ENCODE data around the gene COL8A2.
"Not testable (repeated sequence)": the region's sequence is repeated elsewhere in the genome, so short reads cannot be mapped to it uniquely, and the experiment has no call there.

The COL8A2 gene

DNA sequence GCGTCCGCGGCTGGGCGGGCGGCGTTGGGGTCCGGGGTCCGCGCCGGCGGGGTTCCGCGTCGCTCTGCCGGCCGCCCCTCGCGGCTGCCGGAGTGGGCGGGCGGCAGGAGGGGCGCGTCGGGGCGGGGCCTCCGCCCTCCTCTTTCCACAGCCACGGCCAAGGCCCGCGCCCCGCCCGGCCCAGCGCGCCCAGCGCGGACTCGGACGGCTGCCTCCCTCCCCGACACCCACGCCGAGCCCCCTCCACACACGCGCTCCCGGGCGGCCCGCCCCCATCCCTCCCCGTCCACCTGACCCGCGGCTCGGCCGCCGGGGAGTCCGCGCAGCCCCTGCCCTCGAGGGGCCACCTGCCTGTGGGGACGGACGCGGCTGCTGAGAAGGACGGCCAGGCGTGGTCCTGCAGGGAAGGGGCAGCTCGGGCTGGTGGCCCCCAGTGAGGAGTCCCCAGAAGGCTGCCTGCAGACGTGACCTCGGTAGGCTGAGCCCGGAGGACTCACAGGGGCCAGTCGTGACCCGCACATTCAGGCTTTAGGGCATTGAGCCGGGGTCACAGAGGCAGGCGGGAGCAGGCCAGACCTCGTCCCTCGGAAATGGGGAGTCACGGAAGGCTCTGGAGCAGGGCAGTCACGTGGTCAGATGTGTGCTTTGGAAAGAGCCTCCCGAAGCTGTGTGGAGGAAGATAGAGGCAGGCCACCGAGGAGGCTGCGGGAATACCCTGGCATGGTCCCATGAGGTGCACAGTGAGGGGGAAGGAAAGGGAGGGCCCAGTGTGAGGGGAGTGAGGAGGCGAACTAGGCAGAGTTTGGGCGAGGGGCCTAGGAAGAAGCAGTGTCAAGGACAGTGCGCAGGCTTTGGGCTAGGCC, at the start of gene COL8A2:
Gene COL8A2 (minus strand): TSS at position 94 of the 863 bp plus-strand sequence. CDS start 24,980 bp downstream, outside the sequence.
- DNase-seq (ENCODE audit: low read depth, low spot score), result no peak

DNA sequence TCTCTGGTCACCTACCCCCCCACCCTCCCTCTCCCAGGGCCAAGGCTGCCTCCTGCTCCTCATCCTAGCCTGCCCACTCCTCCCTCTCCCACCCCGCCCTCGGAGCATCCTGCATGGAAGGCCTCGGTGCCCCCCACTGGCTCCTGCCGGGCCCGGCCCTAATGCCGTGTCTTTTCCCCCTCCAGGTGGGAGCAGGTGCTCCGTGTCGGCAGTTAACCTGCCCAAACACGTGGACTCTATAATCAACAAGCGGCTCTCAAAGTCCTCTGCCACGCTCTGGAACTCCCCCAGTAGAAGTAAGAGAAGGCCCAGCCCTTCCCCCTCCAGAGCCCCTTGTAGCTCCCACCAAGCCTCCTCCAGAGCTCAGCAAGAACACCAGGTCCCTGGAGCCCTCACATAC, 49.7 kb upstream of the COL8A2 start:
- DNase-seq (ENCODE audit: low read depth, low spot score), result no peak

DNA sequence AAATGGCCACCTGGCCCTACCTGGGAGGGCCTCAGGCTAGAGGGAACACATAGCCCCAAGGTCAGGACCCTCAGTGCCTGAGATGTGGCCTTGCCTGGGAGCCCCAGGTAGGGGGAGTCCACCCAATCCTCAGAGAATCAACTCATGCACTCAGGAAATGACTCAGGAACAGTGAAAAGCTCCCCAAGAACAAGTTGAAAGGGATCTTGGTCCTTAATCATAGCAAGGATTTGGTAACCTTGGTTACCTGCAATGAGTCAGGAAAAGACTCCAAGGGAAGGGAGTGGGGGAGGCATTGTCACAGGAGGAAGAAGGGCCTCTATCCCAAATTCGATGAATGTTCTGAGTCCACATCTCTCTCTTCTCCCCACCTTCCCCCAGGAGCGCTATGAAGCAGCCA, 48.0 kb upstream of the COL8A2 start:
- no peak for DNase-seq (ENCODE audit: low read depth, low spot score)

DNA sequence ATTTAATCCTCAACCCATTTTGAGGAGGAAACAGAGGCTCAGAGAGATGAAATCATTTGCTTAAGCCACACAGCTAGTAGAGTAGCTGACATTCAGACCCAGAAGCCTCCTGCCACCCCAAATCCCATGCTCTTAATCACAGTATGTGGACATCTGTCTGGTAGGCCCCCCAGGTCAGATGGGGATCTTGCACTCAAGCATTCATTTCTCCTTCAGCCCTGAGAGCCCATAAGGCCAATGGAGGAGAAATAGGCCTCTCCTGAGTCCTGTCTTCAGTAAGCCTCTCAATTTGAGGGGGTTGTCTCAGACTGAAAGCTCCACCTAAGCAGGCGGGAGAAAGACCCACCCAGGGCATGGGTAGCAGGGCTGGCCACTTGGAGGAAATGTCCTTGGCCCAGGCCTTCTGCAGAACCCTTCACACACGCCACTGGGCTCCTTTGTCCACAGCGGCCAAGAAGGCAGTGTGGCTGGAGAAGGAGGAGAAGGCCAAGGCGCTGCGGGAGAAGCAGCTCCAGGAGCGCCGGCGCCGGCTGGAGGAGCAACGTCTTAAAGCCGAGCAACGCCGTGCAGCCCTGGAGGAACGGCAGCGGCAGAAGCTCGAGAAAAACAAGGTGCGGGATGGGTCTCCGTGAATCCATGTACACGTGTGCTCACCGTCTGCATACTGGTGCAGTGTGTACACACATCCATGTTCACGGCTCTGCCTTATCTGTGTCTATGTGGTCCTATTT, 47.2 kb upstream of the COL8A2 start:
- no peak for DNase-seq (ENCODE audit: low read depth, low spot score)

DNA sequence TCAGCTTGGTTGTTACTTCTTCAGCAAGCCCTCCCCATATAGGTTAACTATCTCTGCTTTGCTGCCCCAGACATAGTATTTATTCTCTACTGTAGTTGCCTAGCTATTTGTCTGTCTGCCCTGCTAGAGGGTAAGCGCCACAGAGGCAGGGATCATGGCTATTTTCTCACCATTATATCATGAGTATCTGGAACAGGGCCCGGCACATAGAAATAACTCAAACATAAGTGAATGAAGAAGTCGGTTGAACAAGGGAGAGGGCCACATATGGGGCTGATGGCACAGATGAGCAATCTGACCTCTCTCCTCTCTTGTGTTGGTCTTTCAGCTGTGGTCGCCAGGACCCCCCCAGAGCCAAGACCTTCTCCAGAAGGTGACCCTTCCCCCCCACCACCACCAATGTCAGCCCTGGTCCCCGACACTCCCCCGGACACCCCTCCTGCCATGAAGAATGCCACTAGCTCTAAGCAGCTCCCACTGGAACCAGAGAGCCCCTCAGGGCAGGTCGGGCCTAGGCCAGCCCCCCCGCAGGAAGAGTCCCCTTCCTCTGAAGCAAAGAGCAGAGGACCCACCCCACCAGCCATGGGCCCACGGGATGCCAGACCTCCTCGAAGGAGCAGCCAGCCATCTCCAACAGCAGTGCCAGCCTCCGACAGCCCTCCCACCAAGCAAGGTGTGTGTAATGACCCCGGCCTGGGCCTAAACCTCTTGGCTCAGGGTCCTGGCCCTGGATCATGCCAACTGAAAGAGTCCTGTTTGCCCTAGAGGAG, 45.8 kb upstream of the COL8A2 start:
- no peak for DNase-seq (ENCODE audit: low read depth, low spot score)

DNA sequence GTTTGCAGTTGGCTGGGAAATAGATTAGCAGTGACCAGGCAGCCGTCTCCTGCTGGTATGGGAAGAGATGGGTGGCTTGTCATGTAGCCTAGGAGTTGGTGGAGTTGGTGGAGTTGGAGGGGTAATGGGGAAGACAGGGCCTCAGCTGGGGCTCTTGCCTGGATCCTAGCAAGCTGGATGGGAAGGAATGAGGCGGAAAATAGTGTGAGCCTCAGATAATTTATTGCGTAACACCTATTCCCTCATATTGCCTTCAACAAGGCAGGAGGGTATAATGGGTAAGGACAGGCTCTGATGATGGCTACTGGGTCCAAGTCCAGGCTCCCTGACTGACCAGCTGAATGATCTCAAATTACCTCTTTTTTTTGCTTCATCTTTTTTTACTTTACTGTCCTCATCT, 43.5 kb upstream of the COL8A2 start:
- DNase-seq (ENCODE audit: low read depth, low spot score), result no peak

DNA sequence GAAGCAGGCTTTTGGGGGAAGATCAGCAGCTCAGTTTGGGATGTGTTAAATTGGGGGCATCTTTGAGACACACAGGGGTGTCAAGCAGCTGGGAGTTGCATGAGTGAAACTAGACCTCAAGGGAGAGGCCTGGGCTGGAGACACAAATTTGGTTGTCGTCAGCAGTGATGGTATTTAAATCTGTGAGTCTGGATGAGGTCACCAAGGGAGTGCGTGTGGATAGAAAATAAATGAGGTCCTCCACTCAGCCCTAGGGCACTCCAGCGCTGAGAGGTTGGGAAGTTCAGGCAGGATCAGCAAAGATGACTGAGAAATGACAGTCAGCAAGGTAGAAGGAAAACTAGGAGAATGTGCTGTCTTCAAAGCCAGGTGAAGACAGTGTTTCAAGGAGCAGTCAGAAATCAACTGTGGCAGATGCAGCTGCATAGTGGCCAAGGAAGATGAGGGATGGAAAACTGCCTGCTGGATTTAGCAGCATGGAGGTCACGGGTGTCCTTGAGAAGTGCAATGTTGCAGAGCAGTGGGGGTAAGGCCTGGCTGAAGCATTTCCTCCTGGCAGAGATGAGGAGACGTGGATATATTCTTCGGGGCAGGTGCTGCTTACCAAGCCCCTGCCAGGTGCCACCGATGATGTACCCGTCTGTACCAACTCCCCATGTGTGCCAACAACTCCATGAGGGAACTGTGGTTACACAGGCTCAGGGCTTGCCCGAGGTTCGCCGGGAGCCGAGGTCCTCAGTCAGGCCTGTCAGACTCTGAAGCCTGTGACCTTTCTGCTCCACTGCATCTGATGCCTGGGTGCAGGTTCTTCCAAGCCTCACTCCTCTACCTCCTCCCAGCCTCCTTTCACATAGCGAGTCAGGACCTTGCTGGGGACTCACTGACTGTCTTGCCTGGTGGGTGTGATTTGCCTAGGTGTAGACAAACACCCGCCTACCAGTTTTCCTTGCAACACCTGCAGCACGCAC, 42.2 kb upstream of the COL8A2 start:
- DNase-seq (ENCODE audit: low read depth, low spot score), result no peak

DNA sequence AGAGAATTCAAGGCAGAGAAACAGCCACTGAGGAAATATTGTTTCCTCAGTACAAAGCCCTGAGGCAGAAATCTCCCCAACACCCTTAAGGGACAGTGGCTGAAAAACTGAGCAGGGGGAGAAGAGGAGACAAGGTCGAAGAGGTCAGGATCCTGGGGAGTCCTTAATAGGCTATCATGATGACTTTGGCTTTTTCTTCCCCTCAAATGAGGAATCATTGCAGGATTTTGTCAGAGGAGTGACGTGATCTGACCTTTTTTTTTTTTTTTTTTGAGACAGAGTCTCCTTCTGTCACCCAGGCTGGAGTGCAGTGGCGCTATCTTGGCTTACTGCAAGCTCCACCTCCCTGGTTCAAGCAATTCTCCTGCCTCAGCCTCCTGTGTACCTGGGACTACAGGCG, 41.1 kb upstream of the COL8A2 start:
- DNase-seq (ENCODE audit: low read depth, low spot score), result no peak

DNA sequence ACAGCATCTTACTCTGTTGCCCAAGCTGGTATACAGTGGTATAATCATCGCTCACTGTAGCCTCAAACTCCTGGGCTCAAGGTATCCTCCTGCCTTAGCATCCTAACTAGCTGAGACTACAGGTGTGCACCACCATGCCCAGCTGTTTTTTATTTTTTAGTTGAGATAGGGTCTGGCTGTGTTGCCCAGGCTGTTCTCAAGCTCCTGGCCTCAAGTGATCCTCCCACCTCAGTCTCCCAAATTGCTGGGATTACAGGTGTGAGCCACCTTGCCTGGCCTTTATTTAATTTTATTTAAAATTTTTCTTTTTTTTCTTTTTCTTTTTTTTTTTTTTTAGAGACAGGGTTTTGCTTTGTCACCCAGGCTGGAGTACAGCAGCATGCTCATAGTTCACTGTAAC, 40.1 kb upstream of the COL8A2 start:
- no peak for DNase-seq (ENCODE audit: low read depth, low spot score)

DNA sequence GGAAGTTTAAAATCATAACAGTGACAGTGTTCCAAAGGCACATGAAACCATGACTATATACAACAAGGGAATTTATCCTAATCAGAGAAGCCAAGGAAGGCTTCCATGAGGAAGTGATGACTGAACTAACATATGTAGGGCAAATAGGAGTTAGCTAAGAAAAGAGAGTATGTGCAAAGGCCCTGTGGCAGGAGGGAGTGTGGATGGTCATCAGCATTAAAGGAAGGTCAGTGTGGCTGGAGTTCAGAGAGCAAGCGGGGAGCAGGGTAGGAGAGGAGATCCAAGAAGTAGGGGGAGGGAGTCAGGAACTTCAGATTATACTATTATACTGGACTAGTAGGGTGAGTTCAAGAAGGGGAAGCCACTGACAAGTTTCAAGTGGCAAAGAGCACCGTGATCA, 39.3 kb upstream of the COL8A2 start:
- DNase-seq (ENCODE audit: low read depth, low spot score), result no peak

DNA sequence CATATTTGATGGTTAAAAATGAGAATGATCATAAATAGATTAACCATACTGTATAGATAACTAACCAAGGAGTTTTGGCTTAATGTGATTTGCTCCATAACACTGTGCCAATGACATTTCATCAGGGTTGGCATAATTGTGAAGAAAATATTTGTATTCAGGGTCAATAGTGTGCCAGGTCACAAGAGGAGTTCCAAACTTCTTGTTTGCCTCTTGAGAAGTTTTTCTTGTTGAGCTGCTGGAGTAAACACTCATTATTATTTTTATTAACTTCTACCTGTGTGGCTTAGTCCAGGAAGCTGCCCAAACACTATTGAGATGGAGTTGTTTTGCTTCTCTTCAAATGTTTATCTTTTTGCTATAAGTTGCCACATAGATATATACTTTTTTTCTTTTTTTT, 38.4 kb upstream of the COL8A2 start:
- DNase-seq (ENCODE audit: low read depth, low spot score), result no peak

DNA sequence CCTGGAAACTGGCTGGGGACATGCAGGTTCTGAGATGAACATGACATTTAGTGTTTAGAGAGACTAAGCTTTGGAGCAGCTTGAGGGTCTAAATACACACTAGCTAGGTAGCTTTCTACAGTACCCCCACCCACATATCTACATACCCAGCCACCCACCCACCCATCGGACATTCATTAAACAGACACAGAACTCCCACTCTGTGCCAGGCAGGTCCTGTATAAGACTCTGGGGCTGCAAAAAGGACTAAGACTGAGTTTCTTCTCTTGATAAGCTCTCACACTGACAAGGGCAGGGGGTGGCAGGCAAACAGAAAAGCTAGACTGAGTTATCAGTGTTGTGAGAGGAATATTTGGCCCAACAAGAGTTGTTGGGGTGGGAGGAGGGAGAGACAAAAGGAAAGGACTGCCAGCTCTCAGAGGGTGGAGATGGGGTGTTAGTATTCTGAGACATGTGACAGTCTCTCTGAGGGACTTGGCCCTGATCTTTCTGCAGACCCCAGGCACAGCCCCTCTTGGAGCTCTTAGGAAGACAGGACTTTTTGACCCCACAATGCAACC, 37.7 kb upstream of the COL8A2 start:
- no peak for DNase-seq (ENCODE audit: low read depth, low spot score)

DNA sequence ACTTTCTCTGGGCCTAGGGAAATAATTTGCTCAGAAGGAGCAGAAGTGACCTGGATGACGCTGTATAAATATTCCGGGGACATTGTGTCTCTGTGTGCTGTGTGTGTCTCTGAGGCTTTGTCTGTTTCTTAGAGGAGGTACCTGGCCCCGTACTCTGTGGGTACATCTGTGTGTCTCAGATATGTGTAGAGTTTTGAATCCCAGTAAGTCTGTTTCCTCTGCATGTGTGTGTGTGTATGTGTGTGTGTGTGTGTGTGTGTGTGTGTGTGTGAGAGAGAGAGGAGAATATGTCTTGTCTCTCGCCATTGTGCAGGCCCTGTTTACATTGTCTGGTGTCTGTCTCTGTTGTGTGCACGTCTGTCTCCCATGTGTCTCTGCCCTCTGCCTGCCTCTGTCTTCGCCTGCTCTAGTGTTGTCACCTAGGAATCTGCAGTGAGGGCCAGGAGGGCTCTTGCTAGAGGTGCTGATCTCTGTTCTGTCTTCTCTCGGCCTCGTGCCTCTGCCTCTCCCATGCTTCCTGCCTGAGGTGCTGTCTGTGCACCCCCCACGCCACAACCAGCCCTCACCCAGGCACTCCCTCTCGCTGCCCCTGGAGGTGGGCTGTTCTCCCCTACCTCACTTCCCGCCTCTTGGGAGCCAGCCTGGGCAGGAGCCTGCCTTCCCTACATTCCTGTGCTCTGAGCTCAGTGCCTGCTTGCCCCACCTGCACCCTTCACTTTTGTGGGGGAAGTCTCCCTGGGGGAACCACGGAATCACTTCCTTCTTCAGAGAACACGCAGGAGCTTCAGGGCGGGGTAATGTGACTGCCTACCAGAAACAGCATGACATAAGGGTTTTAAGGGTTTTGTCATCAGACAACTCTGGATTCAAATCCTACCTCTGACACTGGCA, 36.9 kb upstream of the COL8A2 start:
- no peak for DNase-seq (ENCODE audit: low read depth, low spot score)

DNA sequence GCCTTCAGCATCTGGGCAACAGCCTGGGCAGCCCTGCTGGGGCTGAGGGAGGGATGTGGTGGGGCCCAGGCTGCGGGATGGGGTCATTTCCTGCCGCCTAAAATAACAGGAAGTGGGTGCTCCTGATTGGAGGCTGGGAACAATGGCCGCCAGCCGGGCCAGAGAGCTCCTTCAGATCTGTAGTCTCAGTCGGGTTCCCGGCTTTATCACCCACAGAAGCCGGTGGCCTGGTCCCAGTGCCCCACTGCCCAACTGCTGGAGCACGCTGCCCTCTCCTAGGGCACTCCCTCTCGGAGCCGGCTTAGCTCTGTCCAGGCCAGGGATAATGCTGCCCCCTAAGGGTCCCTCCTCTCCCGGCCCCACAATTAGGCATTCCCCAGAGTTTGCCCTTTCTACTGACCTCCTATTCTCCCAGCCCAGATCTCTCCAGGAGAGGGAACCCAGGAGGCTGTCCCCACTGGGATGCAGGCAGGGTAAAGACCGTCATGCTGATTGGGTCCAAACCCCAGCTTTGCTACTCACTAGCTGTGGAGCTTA, 36.0 kb upstream of the COL8A2 start:
- DNase-seq (ENCODE audit: low read depth, low spot score), result no peak

DNA sequence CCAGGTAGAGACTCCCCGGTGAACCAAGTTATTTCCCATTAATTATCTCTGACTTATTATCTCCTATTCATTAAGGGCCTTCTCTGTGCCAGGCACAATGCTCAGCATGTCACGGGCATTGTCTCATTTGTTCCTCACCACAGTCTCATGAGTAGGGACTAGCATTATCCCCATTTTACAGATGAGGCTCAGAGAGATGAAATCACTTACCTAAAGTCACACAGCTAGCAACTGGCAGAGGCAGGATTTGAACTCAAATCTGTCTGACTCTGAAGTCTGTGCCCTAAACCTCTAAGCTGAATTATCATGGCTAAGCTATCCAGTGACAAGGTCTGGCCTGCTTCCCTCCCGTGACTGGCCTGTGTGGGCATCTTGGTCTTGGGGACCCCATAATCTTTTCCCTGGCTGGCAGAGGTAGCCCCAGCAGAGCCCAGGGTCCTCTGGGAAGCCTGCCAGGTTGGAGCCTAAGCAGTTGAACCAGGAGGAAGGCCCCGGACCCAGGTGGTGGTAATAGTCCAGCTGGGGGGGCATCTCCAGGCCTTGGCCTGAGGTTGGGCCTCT, 35.4 kb upstream of the COL8A2 start:
- no peak for DNase-seq (ENCODE audit: low read depth, low spot score)

DNA sequence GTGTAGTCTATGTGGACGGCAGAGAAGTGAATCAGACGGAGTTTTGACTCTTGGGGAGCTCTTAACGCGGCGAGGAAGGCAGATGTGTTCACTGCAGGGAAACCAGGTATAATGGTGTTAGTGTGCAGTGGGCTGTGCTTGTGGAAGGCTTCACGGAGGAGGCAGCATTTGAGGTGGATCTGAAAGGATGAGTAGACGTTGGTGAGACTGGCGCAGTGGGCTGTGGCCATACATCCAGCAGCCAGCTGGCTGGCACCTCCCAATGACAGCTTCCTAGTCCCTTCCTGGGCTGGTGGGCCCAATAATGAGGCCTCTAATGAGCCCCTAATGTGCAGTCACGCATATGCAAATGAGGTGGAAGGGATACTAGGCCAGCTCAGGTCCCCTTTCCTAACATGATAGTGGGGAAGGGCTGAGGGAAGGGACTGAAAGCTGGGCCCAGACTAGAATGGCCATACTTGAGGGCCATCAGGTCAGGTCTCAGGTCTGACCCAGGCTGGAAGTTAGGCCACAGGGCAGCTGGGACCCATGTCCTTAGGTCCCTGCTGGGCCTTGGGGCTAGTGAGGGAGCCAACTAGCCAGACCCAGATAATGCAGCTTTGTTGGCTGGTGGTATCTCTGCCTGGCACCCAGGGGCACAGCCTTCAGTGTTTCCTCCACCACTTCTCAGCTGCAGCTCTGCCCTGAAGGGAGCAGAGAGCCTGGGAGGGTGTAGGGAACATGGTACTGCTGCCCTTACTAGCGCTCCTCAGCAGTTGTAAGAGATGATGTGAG, 34.8 kb upstream of the COL8A2 start:
- DNase-seq (ENCODE audit: low read depth, low spot score), result no peak

DNA sequence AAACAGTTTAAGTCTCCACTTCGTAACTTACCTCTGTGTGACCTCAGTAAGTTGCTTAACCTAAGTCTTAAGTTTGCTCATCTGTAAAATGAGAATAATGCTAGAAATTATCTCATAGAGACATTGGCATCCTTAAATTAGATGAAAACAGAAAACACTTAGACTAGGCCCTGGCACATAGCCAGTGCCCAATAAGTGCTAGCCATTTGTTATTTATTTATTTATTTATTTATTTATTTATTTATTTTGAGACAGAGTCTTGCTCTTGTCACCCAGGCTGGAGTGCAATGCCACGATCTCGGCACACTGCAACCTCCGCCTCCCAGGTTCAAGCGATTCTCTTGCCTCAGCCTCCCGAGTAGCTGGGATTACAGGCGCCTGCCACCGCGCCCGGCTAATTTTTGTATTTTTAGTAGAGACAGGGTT, 33.8 kb upstream of the COL8A2 start:
- DNase-seq (ENCODE audit: low read depth, low spot score), result not testable (repeated sequence)

Measured in smooth muscle cell of the brain vasculature (primary cell).